Activated naive CD4-positive, alpha-beta T cell treated with anti-CD3 and anti-CD28 coated beads, Interleukin-2, amount 50 U/mL, for 24 hours (primary cell): ENCODE measurements around the gene EXOSC10.
"Not testable (repeated sequence)": the region's sequence is repeated elsewhere in the genome, so short reads cannot be mapped to it uniquely, and the experiment has no call there.

ENCODE experiments used
- H3K27ac Mint-ChIP-seq: one replicate; pipeline ENCODE4 v1.8.0; 2021; ENCODE audit warnings: mild to moderate bottlenecking, mixed read lengths
- H3K27me3 Mint-ChIP-seq: one replicate; pipeline ENCODE4 v1.8.0; 2021; ENCODE audit warnings: mixed read lengths
- H3K36me3 Mint-ChIP-seq: one replicate; pipeline ENCODE4 v1.8.0; 2021; ENCODE audit warnings: mixed read lengths
- H3K4me1 Mint-ChIP-seq: one replicate; pipeline ENCODE4 v1.8.0; 2021; ENCODE audit warnings: mixed read lengths
- H3K4me3 Mint-ChIP-seq: one replicate; pipeline ENCODE4 v1.8.0; 2021; ENCODE audit warnings: mild to moderate bottlenecking, mixed read lengths
- H3K9me3 Mint-ChIP-seq: one replicate; pipeline ENCODE4 v1.8.0; 2021; ENCODE audit warnings: mixed read lengths

Gene EXOSC10

GRCh38 chr1:11026052-11026451 is 73.6 kb downstream of the EXOSC10 start:
- Mint-ChIP-seq H3K27me3 (no peaks in the 10 kb centered on the region), H3K4me3 (no peak overlapping the region)

GRCh38 chr1:11025618-11026017 is 74.1 kb downstream of the EXOSC10 start:
- no peak overlapping the region for H3K4me3 Mint-ChIP-seq
- H3K9me3 Mint-ChIP-seq = no peaks in the 10 kb centered on the region
- H3K36me3 Mint-ChIP-seq = peaks cover 17% of the 10 kb centered on the region
- no peaks in the 10 kb centered on the region for H3K27me3 Mint-ChIP-seq
- H3K4me1 Mint-ChIP-seq = peaks cover 24% of the 10 kb centered on the region
- no peak overlapping the region for H3K27ac Mint-ChIP-seq

More at GRCh38 chr1:11026052-11026451, 73.6 kb downstream of the EXOSC10 start:
- Mint-ChIP-seq H3K36me3 (peaks cover 17% of the 10 kb centered on the region), H3K9me3 (no peaks in the 10 kb centered on the region), H3K27ac (no peak overlapping the region), H3K4me1 (peaks cover 24% of the 10 kb centered on the region)

- Mint-ChIP-seq H3K9me3 (no peaks in the 10 kb centered on the region), H3K4me3 (no peak overlapping the region), H3K36me3 (peaks cover 19% of the 10 kb centered on the region), H3K27ac (no peak overlapping the region), H3K4me1 (peaks cover 24% of the 10 kb centered on the region), H3K27me3 (no peaks in the 10 kb centered on the region)
These were observed 74.8 kb downstream of the EXOSC10 start for GRCh38 chr1:11024874-11025203.

- Mint-ChIP-seq H3K27ac (peak overlapping the region; percentile 68), H3K4me1 (peaks cover 24% of the 10 kb centered on the region), H3K27me3 (no peaks in the 10 kb centered on the region), H3K9me3 (no peaks in the 10 kb centered on the region), H3K4me3 (no peak overlapping the region), H3K36me3 (peaks cover 19% of the 10 kb centered on the region)
These were observed 75.4 kb downstream of the EXOSC10 start for GRCh38 chr1:11024154-11024873.

GRCh38 chr1:11023201-11023600 is 76.5 kb downstream of the EXOSC10 start:
- H3K9me3 Mint-ChIP-seq = no peaks in the 10 kb centered on the region
- no peaks in the 10 kb centered on the region for H3K27me3 Mint-ChIP-seq

GRCh38 chr1:11019971-11020370 is 79.7 kb downstream of the EXOSC10 start:
- H3K27ac Mint-ChIP-seq = no peak overlapping the region
- H3K27me3 Mint-ChIP-seq = no peaks in the 10 kb centered on the region
- H3K4me1 Mint-ChIP-seq = peaks cover 46% of the 10 kb centered on the region
- H3K4me3 Mint-ChIP-seq = no peak overlapping the region
- peaks cover 22% of the 10 kb centered on the region for H3K36me3 Mint-ChIP-seq
- H3K9me3 Mint-ChIP-seq = no peaks in the 10 kb centered on the region

More at GRCh38 chr1:11023201-11023600, 76.5 kb downstream of the EXOSC10 start:
- Mint-ChIP-seq H3K36me3 (peaks cover 19% of the 10 kb centered on the region), H3K27ac (peak overlapping the region; percentile 32), H3K4me1 (peaks cover 32% of the 10 kb centered on the region), H3K4me3 (no peak overlapping the region)

- not testable (repeated sequence) for H3K27ac Mint-ChIP-seq, H3K9me3 Mint-ChIP-seq, H3K27me3 Mint-ChIP-seq, H3K4me3 Mint-ChIP-seq
- peaks cover 22% of the 10 kb centered on the region for H3K36me3 Mint-ChIP-seq
- peaks cover 48% of the 10 kb centered on the region for H3K4me1 Mint-ChIP-seq
These were observed 80.3 kb downstream of the EXOSC10 start for GRCh38 chr1:11019358-11019757.
